ENCODE results near the gene LRRC74B. TPM values are rescaled to one million over a fixed set of nuclear protein-coding genes. Genes with fewer than 3 reads are reported as not detected.

Gene LRRC74B
- total RNA-seq, 1 donor from 2014 or later, result not detected

GRCh38 chr22:21041937-21042336, 3.8 kb upstream of the LRRC74B start:
- FAIRE-seq, result no peak
- H3K27me3 ChIP-seq (ENCODE audit: control insufficient read depth, insufficient read depth, low read length), result no peaks in the 10 kb centered on the region
- no peak for TF ChIP-seq CTCF (IDR thresholded peaks at IDR 0.05; ENCODE audit: insufficient read depth, low read length, severe bottlenecking)
- no peak overlapping the region for H3K4me3 ChIP-seq (ENCODE audit: low read depth, low read length)
- no peaks in the 10 kb centered on the region for H3K36me3 ChIP-seq (ENCODE audit: control insufficient read depth, insufficient read depth, low read length)
- DNase-seq (ENCODE audit: low read depth), result peak; percentile 52

GRCh38 chr22:21042978-21043859, 2.5 kb upstream of the LRRC74B start:
- Histone ChIP-seq H3K27me3 (ENCODE audit: control insufficient read depth, insufficient read depth, low read length) (no peaks in the 10 kb centered on the region), H3K36me3 (ENCODE audit: control insufficient read depth, insufficient read depth, low read length) (no peaks in the 10 kb centered on the region), H3K4me3 (ENCODE audit: low read depth, low read length) (no peak overlapping the region)
- no peak for TF ChIP-seq CTCF (IDR thresholded peaks at IDR 0.05; ENCODE audit: insufficient read depth, low read length, severe bottlenecking)
- FAIRE-seq (no peak), DNase-seq (ENCODE audit: low read depth) (no peak)

- no peak for DNase-seq (ENCODE audit: low read depth)
- no peak overlapping the region for H3K4me3 ChIP-seq (ENCODE audit: low read depth, low read length)
- H3K27me3 ChIP-seq (ENCODE audit: control insufficient read depth, insufficient read depth, low read length), result no peaks in the 10 kb centered on the region
- no peaks in the 10 kb centered on the region for H3K36me3 ChIP-seq (ENCODE audit: control insufficient read depth, insufficient read depth, low read length)
- FAIRE-seq, result no peak
- no peak for TF ChIP-seq CTCF (IDR thresholded peaks at IDR 0.05; ENCODE audit: insufficient read depth, low read length, severe bottlenecking)
Observed at GRCh38 chr22:21043860-21044535, 1.7 kb upstream of the LRRC74B start.

- DNase-seq (ENCODE audit: low read depth) (no peak), FAIRE-seq (peak; percentile 18)
- Histone ChIP-seq H3K27me3 (ENCODE audit: control insufficient read depth, insufficient read depth, low read length) (no peaks in the 10 kb centered on the region), H3K36me3 (ENCODE audit: control insufficient read depth, insufficient read depth, low read length) (no peaks in the 10 kb centered on the region), H3K4me3 (ENCODE audit: low read depth, low read length) (peak overlapping the region; percentile 18)
- no peak for TF ChIP-seq CTCF (IDR thresholded peaks at IDR 0.05; ENCODE audit: insufficient read depth, low read length, severe bottlenecking)
Observed at GRCh38 chr22:21044931-21045584, 688 bp upstream of the LRRC74B start.

- FAIRE-seq, result no peak
- no peak for DNase-seq (ENCODE audit: low read depth)
- H3K36me3 ChIP-seq (ENCODE audit: control insufficient read depth, insufficient read depth, low read length), result no peaks in the 10 kb centered on the region
Observed at GRCh38 chr22:21047035-21047661, 1.4 kb downstream of the LRRC74B start.

More at GRCh38 chr22:21047035-21047661, 1.4 kb downstream of the LRRC74B start:
- Histone ChIP-seq H3K27me3 (ENCODE audit: control insufficient read depth, insufficient read depth, low read length) (no peaks in the 10 kb centered on the region), H3K4me3 (ENCODE audit: low read depth, low read length) (no peak overlapping the region)
- no peak for TF ChIP-seq CTCF (IDR thresholded peaks at IDR 0.05; ENCODE audit: insufficient read depth, low read length, severe bottlenecking)

Data from bronchial epithelial cell (primary cell).